ENCODE measurements around the gene TEN1. TPM values are rescaled to one million over a fixed set of nuclear protein-coding genes. Genes with fewer than 3 reads are reported as not detected.

The TEN1 gene
- total RNA-seq, 1 donor from 2014 or later = 10.9 TPM

GRCh38 chr17:75940727-75941441, 38.2 kb upstream of the TEN1 start, which contains the start of gene FBF1:
TSS of gene FBF1 (minus strand) at chr17:75941042. CDS start at chr17:75938149, 2,893 bp downstream.
- intact Hi-C loops (cut with DNase I) = no loop called here
- TF ChIP-seq, protein P1, sequence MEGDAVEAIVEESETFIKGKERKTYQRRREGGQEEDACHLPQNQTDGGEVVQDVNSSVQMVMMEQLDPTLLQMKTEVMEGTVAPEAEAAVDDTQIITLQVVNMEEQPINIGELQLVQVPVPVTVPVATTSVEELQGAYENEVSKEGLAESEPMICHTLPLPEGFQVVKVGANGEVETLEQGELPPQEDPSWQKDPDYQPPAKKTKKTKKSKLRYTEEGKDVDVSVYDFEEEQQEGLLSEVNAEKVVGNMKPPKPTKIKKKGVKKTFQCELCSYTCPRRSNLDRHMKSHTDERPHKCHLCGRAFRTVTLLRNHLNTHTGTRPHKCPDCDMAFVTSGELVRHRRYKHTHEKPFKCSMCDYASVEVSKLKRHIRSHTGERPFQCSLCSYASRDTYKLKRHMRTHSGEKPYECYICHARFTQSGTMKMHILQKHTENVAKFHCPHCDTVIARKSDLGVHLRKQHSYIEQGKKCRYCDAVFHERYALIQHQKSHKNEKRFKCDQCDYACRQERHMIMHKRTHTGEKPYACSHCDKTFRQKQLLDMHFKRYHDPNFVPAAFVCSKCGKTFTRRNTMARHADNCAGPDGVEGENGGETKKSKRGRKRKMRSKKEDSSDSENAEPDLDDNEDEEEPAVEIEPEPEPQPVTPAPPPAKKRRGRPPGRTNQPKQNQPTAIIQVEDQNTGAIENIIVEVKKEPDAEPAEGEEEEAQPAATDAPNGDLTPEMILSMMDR (IDR thresholded peaks at IDR 0.05) = no peak
- peaks cover 14% of the 10 kb centered on the region for H3K36me3 ChIP-seq

GRCh38 chr17:75941442-75941819, 37.6 kb upstream of the TEN1 start:
- H3K4me3 ChIP-seq = peak overlapping the region; percentile 83
- DNase-seq (peak; percentile 43), ATAC-seq (no peak)
- intact Hi-C loops (cut with DNase I) = no loop called here
- peak overlapping the region; percentile 80 for H3K27ac ChIP-seq
- H3K36me3 ChIP-seq = peaks cover 19% of the 10 kb centered on the region
- no peaks in the 10 kb centered on the region for H3K27me3 ChIP-seq
- no peaks in the 10 kb centered on the region for H3K9me3 ChIP-seq
- TF ChIP-seq, protein P1 (IDR thresholded peaks at IDR 0.05) = no peak
- peaks cover 4% of the 10 kb centered on the region for H3K4me1 ChIP-seq

More at GRCh38 chr17:75940727-75941441, 38.2 kb upstream of the TEN1 start, which contains the start of gene FBF1:
- DNase-seq (peak; percentile 98), ATAC-seq (peak; percentile 100)
- peak within 1 kb of the TSS; percentile 83 for H3K4me3 ChIP-seq
- no peaks in the 10 kb centered on the region for H3K9me3 ChIP-seq
- peaks cover 4% of the 10 kb centered on the region for H3K4me1 ChIP-seq
- no peaks in the 10 kb centered on the region for H3K27me3 ChIP-seq
- H3K27ac ChIP-seq = peak within 1 kb of the TSS; percentile 80

DNA sequence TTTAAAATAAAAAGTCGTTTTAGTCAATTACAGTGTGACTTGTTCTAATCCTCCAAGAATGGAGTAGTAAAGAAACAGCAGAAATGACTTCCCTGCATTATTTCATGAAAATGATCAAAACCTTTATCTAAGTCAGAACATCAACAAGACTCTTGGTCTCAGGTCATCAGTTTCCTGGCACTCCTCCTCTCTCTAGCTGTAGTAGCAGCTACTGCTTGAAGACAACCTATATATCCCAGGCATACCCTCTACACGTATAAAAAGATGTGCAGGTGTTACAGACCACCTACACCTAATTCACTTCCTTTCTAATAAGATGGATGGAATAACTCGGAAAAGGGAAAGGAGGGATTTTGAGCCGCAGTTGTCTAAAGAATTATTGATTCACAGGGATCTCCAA, 36.6 kb upstream of the TEN1 start:
- Histone ChIP-seq H3K9me3 (no peaks in the 10 kb centered on the region), H3K36me3 (peaks cover 30% of the 10 kb centered on the region), H3K4me1 (peaks cover 4% of the 10 kb centered on the region), H3K27ac (no peak overlapping the region), H3K4me3 (no peak overlapping the region), H3K27me3 (no peaks in the 10 kb centered on the region)
- ATAC-seq (no peak), DNase-seq (no peak)
- TF ChIP-seq, protein P1 (IDR thresholded peaks at IDR 0.05) = no peak
- intact Hi-C loops (cut with DNase I) = no loop called here

- peaks cover 4% of the 10 kb centered on the region for H3K4me1 ChIP-seq
- H3K36me3 ChIP-seq = peaks cover 40% of the 10 kb centered on the region
- no peaks in the 10 kb centered on the region for H3K27me3 ChIP-seq
- H3K4me3 ChIP-seq = no peak overlapping the region
- no peaks in the 10 kb centered on the region for H3K9me3 ChIP-seq
- no peak overlapping the region for H3K27ac ChIP-seq
- no peak for DNase-seq
- intact Hi-C loops (cut with DNase I) = no loop called here
- TF ChIP-seq, protein P1 (IDR thresholded peaks at IDR 0.05) = no peak
- ATAC-seq = no peak
Observed at GRCh38 chr17:75943491-75943890, 35.5 kb upstream of the TEN1 start.

- Histone ChIP-seq H3K9me3 (no peaks in the 10 kb centered on the region), H3K27ac (no peak overlapping the region), H3K4me1 (peaks cover 2% of the 10 kb centered on the region), H3K27me3 (no peaks in the 10 kb centered on the region), H3K4me3 (no peak overlapping the region), H3K36me3 (peaks cover 57% of the 10 kb centered on the region)
- no peak for ATAC-seq
- TF ChIP-seq, protein P1 (IDR thresholded peaks at IDR 0.05) = no peak
- no peak for DNase-seq
- intact Hi-C loops (cut with DNase I) = no loop called here
Observed at GRCh38 chr17:75945211-75945610, 33.8 kb upstream of the TEN1 start.

Data from upper lobe of right lung (tissue), 1 donor.